HG03520 (cell line): ENCODE results near the gene CRY2.
A peak's percentile ranks its signal among the peaks of the same experiment; 100 is the strongest.
"Not testable (repeated sequence)": the region's sequence is repeated elsewhere in the genome, so short reads cannot be mapped to it uniquely, and the experiment has no call there.

Experiments used
- ATAC-seq: cut with Tn5 transposase; IDR thresholded peaks from one replicate; pipeline ENCODE4 v1.9.1; 2021; ENCODE audit warnings: mild to moderate bottlenecking, moderate library complexity; ENCODE audit not compliant: unreplicated experiment

Gene CRY2

DNA sequence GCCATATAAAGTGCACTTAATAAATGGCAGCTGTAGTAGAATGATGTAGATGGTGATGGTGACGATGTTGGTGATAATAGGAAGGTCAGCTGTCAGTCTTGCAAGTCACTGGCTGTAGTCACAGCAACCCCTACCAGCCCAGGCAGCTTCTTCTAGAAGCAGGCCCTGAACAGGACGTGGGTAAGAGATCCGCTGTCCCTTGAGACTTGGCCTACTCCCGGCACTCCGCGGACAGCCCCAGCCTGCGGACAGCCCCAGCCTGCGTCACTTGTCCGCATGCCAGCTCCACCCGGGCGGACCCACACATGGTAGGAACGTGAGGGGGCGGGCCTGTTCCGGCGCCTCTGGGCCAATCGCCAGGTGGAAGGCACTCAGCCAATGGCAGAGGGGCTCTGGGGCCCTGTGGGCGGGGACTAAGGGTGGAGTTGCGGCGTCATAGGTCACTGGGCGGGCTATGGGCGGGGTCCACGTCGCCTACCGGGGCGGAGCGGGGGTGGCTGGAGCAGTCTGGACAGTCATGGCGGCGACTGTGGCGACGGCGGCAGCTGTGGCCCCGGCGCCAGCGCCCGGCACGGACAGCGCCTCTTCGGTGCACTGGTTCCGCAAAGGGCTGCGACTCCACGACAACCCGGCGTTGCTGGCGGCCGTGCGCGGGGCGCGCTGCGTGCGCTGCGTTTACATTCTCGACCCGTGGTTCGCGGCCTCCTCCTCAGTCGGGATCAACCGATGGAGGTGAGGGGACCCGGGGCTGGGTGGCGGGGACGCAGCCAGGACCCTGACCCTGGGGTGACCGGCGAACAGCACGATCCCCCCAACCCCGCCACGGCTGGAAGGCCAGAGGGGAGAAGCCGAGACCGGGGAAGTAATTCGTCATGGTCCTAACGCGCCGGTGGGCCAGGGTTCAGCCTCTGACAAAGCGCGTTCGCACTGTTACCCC lies at the start of gene CRY2:
CRY2 (plus strand) TSS at position 502 of the 937 bp plus-strand sequence; CDS start at position 518, 16 bp downstream.
- ATAC-seq = peak; percentile 88

DNA sequence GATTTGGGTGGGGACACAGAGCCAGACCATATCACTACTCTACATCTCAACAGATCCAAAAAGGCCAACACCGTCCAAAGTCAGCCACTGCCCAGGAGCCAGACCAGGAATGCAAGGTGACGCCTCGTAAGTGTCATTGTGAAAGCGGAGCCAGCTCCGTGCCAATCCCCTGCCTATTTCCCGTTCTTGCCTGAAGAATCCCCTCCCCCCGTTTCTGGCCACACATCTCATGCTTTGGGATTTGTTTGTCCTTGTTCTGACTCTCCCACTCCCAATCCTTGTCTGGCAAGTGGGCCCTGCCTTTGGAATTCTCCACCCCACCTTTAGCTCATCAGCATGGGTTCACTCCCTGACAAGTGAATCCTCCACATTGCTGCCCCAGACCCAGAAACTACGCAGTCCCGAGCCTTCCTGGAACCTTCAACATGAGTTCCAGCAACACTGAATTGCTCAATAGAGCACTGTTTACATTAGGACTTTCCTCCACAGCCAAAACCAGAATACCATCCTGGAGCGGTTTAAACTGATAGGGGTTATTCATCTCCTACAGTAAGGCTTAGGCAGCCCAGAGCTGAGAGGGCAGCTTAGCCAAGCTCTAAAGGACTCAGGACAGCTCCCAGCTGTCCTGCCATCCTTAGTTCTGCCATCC lies 48.4 kb upstream of the CRY2 start:
- no peak for ATAC-seq

GRCh38 chr11:45799562-45799961 lies 47.7 kb upstream of the CRY2 start:
- no peak for ATAC-seq

GRCh38 chr11:45800261-45800660 lies 47.0 kb upstream of the CRY2 start:
- no peak for ATAC-seq

GRCh38 chr11:45801723-45802315 lies 45.5 kb upstream of the CRY2 start:
- ATAC-seq = no peak

GRCh38 chr11:45802531-45803317 lies 44.6 kb upstream of the CRY2 start:
- no peak for ATAC-seq

DNA sequence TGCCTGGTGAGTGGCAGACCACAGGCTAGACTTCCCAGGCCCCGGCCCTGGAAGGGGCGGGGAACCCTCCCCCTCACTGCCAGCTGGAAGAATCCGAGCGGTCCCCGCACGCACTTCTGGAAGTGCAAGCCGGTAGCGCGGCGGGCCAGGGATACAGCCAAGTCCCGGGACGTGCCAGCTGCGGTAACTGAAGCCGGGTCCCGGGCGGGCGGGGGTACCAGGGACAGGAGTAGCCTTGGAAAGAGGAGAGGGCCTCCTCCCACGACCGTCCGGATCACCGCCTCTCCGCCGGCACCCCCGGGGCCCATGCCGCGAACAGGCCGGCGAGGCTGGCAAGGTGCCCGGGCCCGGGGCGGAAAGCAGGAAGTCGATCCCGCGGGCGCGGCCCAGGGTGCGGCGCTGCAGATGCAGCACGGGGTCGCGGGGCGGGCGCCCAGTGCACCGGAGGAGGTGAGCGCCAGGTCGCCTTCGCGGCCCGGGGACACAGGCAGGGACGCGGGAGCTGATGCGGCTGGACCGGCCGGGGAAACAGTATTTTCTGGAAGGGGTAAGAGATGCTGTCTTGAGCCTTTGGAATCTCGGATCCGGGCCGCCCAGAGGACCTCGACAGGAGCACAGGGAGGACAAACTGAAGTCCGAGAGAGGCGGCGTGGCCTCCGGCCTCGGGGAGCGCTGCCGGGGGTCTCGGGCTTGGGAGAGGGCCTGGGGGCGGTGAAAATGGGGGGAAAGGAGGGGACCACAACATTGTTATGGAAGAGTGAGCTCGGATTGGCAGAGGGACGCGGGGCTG lies 43.1 kb upstream of the CRY2 start:
- ATAC-seq = no peak

DNA sequence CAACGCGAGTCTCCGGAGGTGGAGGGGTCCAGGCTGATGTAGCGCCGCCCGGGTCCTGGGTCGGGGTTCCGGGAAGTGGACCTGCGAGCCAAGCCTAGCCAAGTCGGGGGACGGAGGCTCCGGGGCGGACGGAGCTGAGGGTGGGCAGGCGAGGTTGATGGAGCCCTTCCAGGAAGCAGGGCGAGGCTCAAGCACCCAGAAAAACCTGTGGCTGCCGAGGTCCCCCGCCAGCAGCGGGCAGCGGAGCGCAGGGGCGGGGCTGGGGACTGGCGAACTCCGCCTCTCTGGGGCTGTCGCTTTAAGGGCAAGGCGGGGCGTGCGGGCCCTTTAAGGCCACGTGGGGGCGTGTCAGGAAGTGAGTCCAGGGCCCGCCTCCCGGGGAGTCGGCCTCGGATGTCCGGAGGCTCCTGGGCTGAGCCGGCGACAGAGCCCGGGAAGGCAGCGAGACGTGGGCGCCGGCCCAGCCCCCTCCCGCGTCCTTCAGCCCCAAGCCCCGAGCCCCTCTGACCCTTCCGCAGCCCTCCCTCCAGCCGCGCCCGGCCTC lies 42.4 kb upstream of the CRY2 start, which contains the start of gene SLC35C1:
SLC35C1 (plus strand) TSS at position 389 of the 544 bp plus-strand sequence. CDS start 653 bp downstream, outside the sequence.
- ATAC-seq = peak; percentile 94

DNA sequence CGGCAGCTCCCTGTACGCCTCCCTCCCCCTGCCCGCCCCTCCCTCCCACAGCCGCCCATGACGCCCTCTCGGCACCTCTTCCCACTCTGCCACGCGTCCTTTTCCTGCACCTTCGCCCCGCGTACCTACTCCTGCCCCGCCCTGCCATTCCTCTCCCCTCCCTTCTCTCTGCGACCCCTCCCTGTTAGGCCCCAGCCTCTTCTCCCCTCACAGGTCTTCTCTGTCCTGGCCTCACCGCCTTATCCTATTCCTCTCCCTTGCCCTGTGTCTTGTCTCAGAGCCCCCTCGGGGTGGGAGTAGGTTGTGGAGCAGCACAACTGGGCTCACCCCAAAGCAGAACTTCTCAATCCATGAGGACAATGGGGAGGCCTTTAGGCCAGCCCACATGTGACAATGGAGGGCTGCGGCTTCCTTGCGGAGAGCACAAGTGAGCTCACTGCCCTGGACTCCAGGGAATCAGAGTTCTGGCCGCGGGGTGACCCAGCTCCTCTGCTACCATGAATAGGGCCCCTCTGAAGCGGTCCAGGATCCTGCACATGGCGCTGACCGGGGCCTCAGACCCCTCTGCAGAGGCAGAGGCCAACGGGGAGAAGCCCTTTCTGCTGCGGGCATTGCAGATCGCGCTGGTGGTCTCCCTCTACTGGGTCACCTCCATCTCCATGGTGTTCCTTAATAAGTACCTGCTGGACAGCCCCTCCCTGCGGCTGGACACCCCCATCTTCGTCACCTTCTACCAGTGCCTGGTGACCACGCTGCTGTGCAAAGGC lies 41.8 kb upstream of the CRY2 start:
- peak; percentile 24 for ATAC-seq

DNA sequence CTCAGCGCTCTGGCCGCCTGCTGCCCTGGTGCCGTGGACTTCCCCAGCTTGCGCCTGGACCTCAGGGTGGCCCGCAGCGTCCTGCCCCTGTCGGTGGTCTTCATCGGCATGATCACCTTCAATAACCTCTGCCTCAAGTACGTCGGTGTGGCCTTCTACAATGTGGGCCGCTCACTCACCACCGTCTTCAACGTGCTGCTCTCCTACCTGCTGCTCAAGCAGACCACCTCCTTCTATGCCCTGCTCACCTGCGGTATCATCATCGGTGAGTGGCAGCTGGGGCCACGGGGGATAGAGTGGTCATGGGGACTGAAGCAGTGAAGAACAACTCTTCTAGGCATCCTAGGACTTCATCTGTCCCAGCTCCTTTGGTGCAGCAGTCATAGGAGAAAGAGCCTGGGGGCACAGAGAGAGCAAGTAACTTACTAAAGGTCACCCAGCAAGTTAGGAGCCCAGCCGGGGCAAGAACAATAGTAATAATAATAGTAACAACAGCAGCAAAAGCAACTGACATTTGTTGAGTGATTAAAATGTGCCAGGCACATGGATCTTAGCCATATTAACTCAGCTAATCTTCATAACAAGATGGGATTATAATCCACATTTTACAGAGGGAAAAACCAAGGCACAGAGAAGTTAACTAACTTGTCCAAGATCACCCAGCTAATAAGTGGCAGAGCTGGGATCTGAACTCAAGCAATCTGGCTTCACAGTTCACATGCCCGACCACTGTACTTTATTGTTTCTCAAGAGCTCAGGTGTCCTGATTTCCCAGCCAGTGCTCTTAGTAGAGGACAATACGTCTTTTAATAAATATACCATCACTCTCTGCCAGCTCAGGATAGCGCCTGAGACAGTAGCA lies 41.0 kb upstream of the CRY2 start:
- ATAC-seq = no peak

DNA sequence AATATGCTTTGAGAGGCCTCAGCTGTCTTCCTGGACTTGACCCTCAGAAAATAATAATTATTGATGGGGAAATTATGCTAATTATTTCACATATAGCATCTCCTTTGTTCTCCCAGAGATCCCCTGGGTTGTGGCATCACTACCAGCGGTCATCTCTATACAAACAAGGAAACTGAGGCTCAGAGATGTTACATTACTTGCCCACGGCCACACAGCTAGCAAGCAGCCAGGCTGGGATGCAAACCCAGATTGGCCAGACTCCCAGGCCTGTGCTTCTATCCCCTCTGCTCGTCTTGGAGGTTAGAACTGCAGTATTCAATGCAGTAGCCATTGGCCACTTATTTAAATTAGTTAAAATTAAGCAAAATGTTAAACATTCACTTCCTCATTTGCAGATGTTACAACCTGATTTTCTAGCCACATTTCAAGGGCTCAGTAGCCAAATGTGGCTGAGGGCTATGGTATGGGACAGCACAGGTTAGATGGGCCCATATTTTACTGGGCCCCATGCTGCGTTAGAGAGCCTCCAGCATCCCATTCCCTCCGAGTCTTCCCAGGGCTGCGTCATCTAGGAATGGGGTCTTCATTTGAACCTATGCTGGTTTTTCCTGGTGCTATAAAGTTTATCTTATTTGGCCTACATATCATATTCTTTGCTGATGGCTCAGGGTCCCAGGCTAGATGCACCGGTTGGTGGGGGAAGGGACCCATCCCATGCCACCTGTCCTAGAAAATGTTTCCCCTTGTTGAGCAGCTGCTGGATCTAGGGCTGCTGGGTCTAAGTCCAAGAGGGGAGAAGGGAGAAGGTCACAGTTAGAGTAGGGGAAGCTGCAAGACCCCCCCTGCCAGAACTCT lies 40.1 kb upstream of the CRY2 start:
- ATAC-seq = no peak

DNA sequence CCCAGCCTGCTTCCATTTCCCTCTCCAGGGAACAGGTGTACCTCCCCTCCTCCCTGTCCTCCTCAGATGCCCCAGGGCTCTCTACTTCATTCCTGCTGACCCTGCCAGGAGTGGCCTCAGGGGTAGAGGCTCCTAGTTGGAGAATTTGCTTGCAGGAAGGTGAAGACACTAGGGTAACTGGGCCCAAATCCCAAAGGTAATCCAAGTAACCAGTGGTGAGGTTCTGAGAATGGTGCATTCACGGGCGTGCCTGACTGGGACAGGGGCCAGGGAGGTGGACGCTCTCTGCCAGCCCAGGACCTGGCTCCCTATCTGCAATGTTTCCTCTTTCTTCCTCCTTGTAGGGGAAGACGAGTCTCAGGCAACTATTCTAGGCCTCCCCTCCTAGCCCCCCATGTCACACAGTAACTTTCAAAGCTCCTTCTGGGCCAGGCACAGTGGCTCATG lies 39.5 kb upstream of the CRY2 start:
- ATAC-seq = no peak

GRCh38 chr11:45808427-45808826 lies 38.8 kb upstream of the CRY2 start:
- ATAC-seq = not testable (repeated sequence)

- no peak for ATAC-seq
Measured at GRCh38 chr11:45809456-45810395, 37.5 kb upstream of the CRY2 start.

DNA sequence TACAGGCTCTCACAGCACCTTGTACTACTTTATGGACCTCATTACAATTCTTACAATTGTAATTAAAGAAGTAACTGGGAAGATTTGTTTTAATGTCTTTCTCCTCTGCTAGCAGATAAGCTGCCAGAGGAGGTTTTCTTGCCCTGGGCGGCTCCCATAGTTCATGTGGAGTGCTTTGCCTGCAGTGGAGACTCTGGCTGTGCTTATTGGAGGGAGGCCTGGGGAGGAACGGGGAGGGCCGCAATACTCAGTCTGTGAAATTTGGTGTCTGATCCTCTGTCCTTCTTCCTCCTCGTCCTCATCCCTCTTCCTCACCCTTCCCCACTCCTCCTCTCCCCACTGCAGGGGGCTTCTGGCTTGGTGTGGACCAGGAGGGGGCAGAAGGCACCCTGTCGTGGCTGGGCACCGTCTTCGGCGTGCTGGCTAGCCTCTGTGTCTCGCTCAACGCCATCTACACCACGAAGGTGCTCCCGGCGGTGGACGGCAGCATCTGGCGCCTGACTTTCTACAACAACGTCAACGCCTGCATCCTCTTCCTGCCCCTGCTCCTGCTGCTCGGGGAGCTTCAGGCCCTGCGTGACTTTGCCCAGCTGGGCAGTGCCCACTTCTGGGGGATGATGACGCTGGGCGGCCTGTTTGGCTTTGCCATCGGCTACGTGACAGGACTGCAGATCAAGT lies 36.7 kb upstream of the CRY2 start:
- ATAC-seq = no peak

GRCh38 chr11:45811109-45811435 lies 36.2 kb upstream of the CRY2 start:
- no peak for ATAC-seq
